HEK293 (cell line): ENCODE measurements around the gene IMMP2L.

Experiments
- CTCF ChIA-PET: fragments of 350-600 bp; formaldehyde crosslinking; extraction: SDS; loops from one replicate; lab custom pipeline; 2021; ENCODE audit warnings: antibody characterized with exemption; lab: Yijun Ruan, JAX
- POLR2A ChIA-PET: fragments of 300-600 bp; formaldehyde crosslinking; extraction: SDS; loops from one replicate; lab custom pipeline; 2020; ENCODE audit warnings: antibody characterized with exemption, inconsistent platforms; lab: Yijun Ruan, JAX
- H3K27ac ChIP-seq: fragments of 200-500 bp; sonication (Bioruptor generic); 2 replicates; pipeline ENCODE4 v1.5.1; 2014; ENCODE audit warnings: low read depth, low read length, control low read depth, inconsistent platforms; ENCODE audit errors: extremely low read depth
- H3K36me3 ChIP-seq, 2 experiments: fragments of 200-500 bp in 1 of 2; sonication (Bioruptor generic) in 1 of 2; 1 replicate in 1 of 2; 2 replicates in 1 of 2; pipeline ENCODE4 v1.5.1; 2014 to 2017; ENCODE audit warnings: inconsistent platforms in 2 of 2, low read length in 2 of 2; ENCODE audit not compliant: control insufficient read depth in 2 of 2, insufficient read depth in 1 of 2
- H3K4me1 ChIP-seq: fragments of 200-500 bp; sonication (Bioruptor generic); 2 replicates; pipeline ENCODE4 v1.5.1; 2014; ENCODE audit warnings: mild to moderate bottlenecking, low read length, inconsistent platforms; ENCODE audit not compliant: control insufficient read depth, insufficient read depth
- H3K4me3 ChIP-seq: 2 replicates; pipeline ENCODE4 v1.5.1; 2011; ENCODE audit warnings: low read depth, mild to moderate bottlenecking, control low read depth, low read length, moderate library complexity
- H3K9me3 ChIP-seq: fragments of 200-500 bp; sonication (Bioruptor generic); 2 replicates; pipeline ENCODE4 v1.5.1; 2014; ENCODE audit warnings: low read depth, low read length, inconsistent platforms; ENCODE audit not compliant: control insufficient read depth, insufficient read depth
- GLIS1 ChIP-seq: fragments of 450-650 bp; formaldehyde crosslinking; IDR thresholded peaks from 2 replicates; pipeline ENCODE4 v1.5.1; 2016; ENCODE audit warnings: missing biosample characterization, missing genetic modification characterization
- HOXA7 ChIP-seq: sonication (generic); formaldehyde crosslinking; IDR thresholded peaks from 2 replicates; pipeline ENCODE4 v1.8.1; 2022; ENCODE audit warnings: missing genetic modification reagents, borderline replicate concordance
- KLF10 ChIP-seq: fragments of 450-650 bp; IDR thresholded peaks from 2 replicates; pipeline ENCODE4 v1.5.1; 2018; ENCODE audit warnings: missing biosample characterization, mild to moderate bottlenecking, missing genetic modification characterization
- KLF8 ChIP-seq: fragments of 450-650 bp; formaldehyde crosslinking; IDR thresholded peaks from 2 replicates; pipeline ENCODE4 v1.5.1; 2016; ENCODE audit warnings: missing biosample characterization, missing genetic modification characterization
- PRDM10 ChIP-seq: fragments of 450-650 bp; formaldehyde crosslinking; IDR thresholded peaks from 2 replicates; pipeline ENCODE4 v1.5.1; 2016; ENCODE audit warnings: missing biosample characterization, missing genetic modification characterization
- SP2 ChIP-seq: fragments of 450-650 bp; formaldehyde crosslinking; IDR thresholded peaks from 2 replicates; pipeline ENCODE4 v1.5.1; 2016; ENCODE audit warnings: missing biosample characterization, missing genetic modification characterization
- SP7 ChIP-seq: fragments of 450-650 bp; formaldehyde crosslinking; IDR thresholded peaks from 2 replicates; pipeline ENCODE4 v1.5.1; 2016; ENCODE audit warnings: missing biosample characterization, missing genetic modification characterization
- ZFP37 ChIP-seq: fragments of 450-650 bp; formaldehyde crosslinking; IDR thresholded peaks from 2 replicates; pipeline ENCODE4 v1.5.1; 2016; ENCODE audit warnings: missing biosample characterization, missing genetic modification characterization
- ZFP41 ChIP-seq: fragments of 450-650 bp; formaldehyde crosslinking; IDR thresholded peaks from 2 replicates; pipeline ENCODE4 v1.5.1; 2016; ENCODE audit warnings: missing biosample characterization, missing genetic modification characterization, borderline replicate concordance
- ZNF114 ChIP-seq: fragments of 450-650 bp; formaldehyde crosslinking; IDR thresholded peaks from 2 replicates; pipeline ENCODE4 v1.5.0; 2017; ENCODE audit warnings: missing biosample characterization, missing genetic modification characterization
- ZNF133 ChIP-seq: fragments of 450-650 bp; formaldehyde crosslinking; IDR thresholded peaks from 2 replicates; pipeline ENCODE4 v1.5.1; 2016; ENCODE audit warnings: missing biosample characterization, missing genetic modification characterization
- ZNF146 ChIP-seq: fragments of 450-650 bp; formaldehyde crosslinking; IDR thresholded peaks from 2 replicates; pipeline ENCODE4 v1.5.1; 2016; ENCODE audit warnings: missing biosample characterization, missing genetic modification characterization
- ZNF174 ChIP-seq: fragments of 450-650 bp; formaldehyde crosslinking; IDR thresholded peaks from 2 replicates; pipeline ENCODE4 v1.5.0; 2017; ENCODE audit warnings: missing biosample characterization, mild to moderate bottlenecking, missing genetic modification characterization
- ZNF2 ChIP-seq: fragments of 450-650 bp; formaldehyde crosslinking; IDR thresholded peaks from 2 replicates; pipeline ENCODE4 v1.5.1; 2016; ENCODE audit warnings: missing biosample characterization, missing genetic modification characterization
- ZNF248 ChIP-seq: fragments of 450-650 bp; formaldehyde crosslinking; IDR thresholded peaks from 2 replicates; pipeline ENCODE4 v1.5.1; 2017; ENCODE audit warnings: missing biosample characterization, missing genetic modification characterization
- ZNF274 ChIP-seq, 2 experiments: fragments of 200-500 bp in 1 of 2; fragments of 450-650 bp in 1 of 2; sonication (Bioruptor generic) in 1 of 2; formaldehyde crosslinking in 1 of 2; IDR thresholded peaks; 2 replicates each; pipeline versions ENCODE4 v1.5.1 to v1.6.1; 2014 to 2016; ENCODE audit warnings: borderline replicate concordance in 1 of 2, inconsistent platforms in 1 of 2, low read length in 1 of 2, missing biosample characterization in 1 of 2, missing genetic modification characterization in 1 of 2
- ZNF350 ChIP-seq: fragments of 450-650 bp; formaldehyde crosslinking; IDR thresholded peaks from 2 replicates; pipeline ENCODE4 v1.5.0; 2017; ENCODE audit warnings: missing biosample characterization, mild to moderate bottlenecking, missing genetic modification characterization
- ZNF398 ChIP-seq: fragments of 450-650 bp; formaldehyde crosslinking; IDR thresholded peaks from 2 replicates; pipeline ENCODE4 v1.5.1; 2017; ENCODE audit warnings: missing biosample characterization, missing genetic modification characterization
- ZNF514 ChIP-seq: fragments of 450-650 bp; formaldehyde crosslinking; IDR thresholded peaks from 2 replicates; pipeline ENCODE4 v1.5.1; 2016; ENCODE audit warnings: missing biosample characterization, missing genetic modification characterization
- ZNF544 ChIP-seq: fragments of 450-650 bp; formaldehyde crosslinking; IDR thresholded peaks from 2 replicates; pipeline ENCODE4 v1.5.0; 2017; ENCODE audit warnings: missing biosample characterization, missing genetic modification characterization
- ZNF571 ChIP-seq: fragments of 450-650 bp; formaldehyde crosslinking; IDR thresholded peaks from 2 replicates; pipeline ENCODE4 v1.5.0; 2017; ENCODE audit warnings: missing biosample characterization, missing genetic modification characterization
- ZNF623 ChIP-seq: fragments of 450-650 bp; formaldehyde crosslinking; IDR thresholded peaks from 2 replicates; pipeline ENCODE4 v1.5.1; 2016; ENCODE audit warnings: missing biosample characterization, missing genetic modification characterization
- ZNF626 ChIP-seq: fragments of 450-650 bp; sonication (Bioruptor Pico); formaldehyde crosslinking; IDR thresholded peaks from 2 replicates; pipeline ENCODE4 v1.5.1; 2018; ENCODE audit warnings: missing biosample characterization, missing genetic modification characterization, inconsistent platforms
- ZNF791 ChIP-seq: fragments of 450-650 bp; formaldehyde crosslinking; IDR thresholded peaks from 2 replicates; pipeline ENCODE4 v1.5.1; 2016; ENCODE audit warnings: missing biosample characterization, missing genetic modification characterization
- ZNF830 ChIP-seq: fragments of 450-650 bp; IDR thresholded peaks from 2 replicates; pipeline ENCODE4 v1.5.0; 2018; ENCODE audit warnings: missing biosample characterization, missing genetic modification characterization, low read depth, mild to moderate bottlenecking, moderate library complexity
- ZNF843 ChIP-seq: fragments of 450-650 bp; formaldehyde crosslinking; IDR thresholded peaks from 2 replicates; pipeline ENCODE4 v1.5.1; 2016; ENCODE audit warnings: missing biosample characterization, missing genetic modification characterization
- ZSCAN18 ChIP-seq: fragments of 450-650 bp; formaldehyde crosslinking; IDR thresholded peaks from 2 replicates; pipeline ENCODE4 v1.5.1; 2016; ENCODE audit warnings: missing biosample characterization, missing genetic modification characterization

The IMMP2L gene

GRCh38 chr7:111006691-111007090, 555.6 kb downstream of the IMMP2L start:
- H3K27ac ChIP-seq, result no peak overlapping the region
- H3K4me3 ChIP-seq, result no peak overlapping the region
- H3K4me1 ChIP-seq, result no peaks in the 10 kb centered on the region
- POLR2A ChIA-PET, result no interaction called here
- CTCF ChIA-PET, result no interaction called here
- H3K9me3 ChIP-seq, result no peaks in the 10 kb centered on the region
- no peaks in the 10 kb centered on the region for H3K36me3 ChIP-seq
- TF ChIP-seq ZNF514 (tag by site-specific recombination) (no peak), KLF8 (tag by site-specific recombination) (no peak), ZNF398 (tag by site-specific recombination) (no peak), GLIS1 (tag by site-specific recombination) (no peak), SP7 (no peak), ZNF114 (tag by site-specific recombination) (no peak), ZNF571 (no peak), ZNF830 (no peak), ZNF174 (tag by site-specific recombination) (no peak), ZNF274 (IDR thresholded peaks at IDR 0.05; ENCODE audit: low read length) (no peak), ZNF274 (tag by site-specific recombination; IDR thresholded peaks at IDR 0.05; ENCODE audit: borderline replicate concordance) (no peak), ZNF626 (tag by site-specific recombination) (no peak), ZNF544 (tag by site-specific recombination) (no peak), ZFP41 (no peak), ZNF133 (tag by site-specific recombination) (no peak), ZNF791 (tag by site-specific recombination) (no peak)

GRCh38 chr7:111006040-111006439, 556.3 kb downstream of the IMMP2L start:
- Histone ChIP-seq H3K9me3 (no peaks in the 10 kb centered on the region), H3K4me3 (no peak overlapping the region), H3K27ac (no peak overlapping the region), H3K4me1 (no peaks in the 10 kb centered on the region), H3K36me3 (no peaks in the 10 kb centered on the region)
- POLR2A ChIA-PET, result interaction anchor here (0.7 kb wide), 1 partner anchor 24 kb away, joined by 4 read pairs; no protein-coding TSS in a partner anchor
- CTCF ChIA-PET, result interaction anchor here (0.6 kb wide), 1 partner anchor 37 kb away, joined by 4 read pairs; no protein-coding TSS in a partner anchor
- TF ChIP-seq ZFP41, result no peak
- no peak for TF ChIP-seq SP2 (tag by site-specific recombination)
- no peak for TF ChIP-seq KLF8 (tag by site-specific recombination)
- TF ChIP-seq ZNF146 (tag by site-specific recombination), result no peak
- TF ChIP-seq ZNF2 (tag by site-specific recombination), result no peak
- no peak for TF ChIP-seq ZSCAN18 (tag by site-specific recombination)
- no peak for TF ChIP-seq ZNF623 (tag by site-specific recombination)
- TF ChIP-seq ZNF248 (tag by site-specific recombination), result no peak
- TF ChIP-seq PRDM10 (tag by site-specific recombination), result no peak
- TF ChIP-seq ZNF791 (tag by site-specific recombination), result no peak
- no peak for TF ChIP-seq KLF10 (tag by site-specific recombination)
- TF ChIP-seq ZNF571, result no peak
- no peak for TF ChIP-seq ZFP37
- no peak for TF ChIP-seq ZNF843 (tag by site-specific recombination)
- no peak for TF ChIP-seq ZNF350 (tag by site-specific recombination)
- no peak for TF ChIP-seq ZNF514 (tag by site-specific recombination)
- TF ChIP-seq HOXA7 (CRISPR knock-in tag), result no peak
